ENCODE data around the gene NFIX. TPM values are rescaled to one million over a fixed set of nuclear protein-coding genes. Genes with fewer than 3 reads are reported as not detected.

Gene NFIX
- total and polyA plus RNA-seq, 2 of the 13 experiments (the other 11 are each of a cell fraction or from before 2014, with no cell fraction given) = 3.4 to 5.4 TPM

DNA sequence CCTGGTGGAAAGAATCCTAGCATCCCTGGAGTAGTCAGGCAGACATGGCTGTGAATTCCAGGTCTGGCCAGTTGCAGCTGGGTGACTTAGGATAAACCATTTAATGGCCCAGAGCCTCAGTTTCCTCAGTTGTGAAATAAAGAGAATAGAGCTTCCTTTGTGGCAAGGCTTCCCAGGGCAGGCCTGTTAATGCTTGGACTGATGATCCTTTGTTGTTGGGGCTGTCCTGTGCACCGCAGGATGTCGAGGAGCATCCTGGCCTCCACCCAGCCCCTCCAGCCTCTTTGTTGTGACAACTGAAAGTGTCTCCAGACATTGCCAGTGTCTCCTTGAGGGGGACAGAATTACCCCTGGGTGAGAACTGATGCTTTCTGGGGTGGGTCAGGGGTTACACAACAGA lies 91.1 kb downstream of the NFIX start:
- Histone ChIP-seq H3K4me1 (ENCODE audit: insufficient read depth, low read length) (peaks cover 19% of the 10 kb centered on the region), H3K9me3 (ENCODE audit: low read length) (no peaks in the 10 kb centered on the region), H3K4me3 (replicated peaks in 1 of 3; ENCODE audit: insufficient read depth in 1 of 3, low read depth in 2 of 3, low read length in 3 of 3) (no peak overlapping the region), H3K27ac (ENCODE audit: extremely low read length, insufficient read depth, low read length) (no peak overlapping the region), H3K4me2 (ENCODE audit: low read depth, low read length) (no peak overlapping the region), H3K27me3 (ENCODE audit: control insufficient read depth in 1 of 2, insufficient read depth in 2 of 2, low read length in 2 of 2) (no peaks in the 10 kb centered on the region), H3K9ac (ENCODE audit: insufficient read depth, low read depth, low read length) (no peak overlapping the region), H3K79me2 (ENCODE audit: insufficient read depth, low read length) (no peaks in the 10 kb centered on the region), H3K36me3 (replicated peaks in 1 of 2; ENCODE audit: control insufficient read depth in 1 of 2, insufficient read depth in 2 of 2, low read length in 2 of 2) (peaks cover 5 to 28% of the 10 kb centered on the region in 2 experiments; a peak in 4 of 5 replicates), H2AFZ (ENCODE audit: low read length) (no peak overlapping the region), H4K20me1 (ENCODE audit: insufficient read depth, low read length) (no peaks in the 10 kb centered on the region)
- FAIRE-seq (no peak), DNase-seq (ENCODE audit: low spot score) (no peak), ATAC-seq (no peak)
- TF ChIP-seq RBM22 (optimal IDR thresholded peaks at IDR 0.05; ENCODE audit: low read length) (no peak), PHF21A (CRISPR knock-in tag; IDR thresholded peaks at IDR 0.05) (no peak), ZNF235 (CRISPR knock-in tag; IDR thresholded peaks at IDR 0.05; ENCODE audit: borderline replicate concordance) (no peak), ZNF839 (CRISPR knock-in tag; IDR thresholded peaks at IDR 0.05; ENCODE audit: borderline replicate concordance) (no peak), THAP11 (CRISPR knock-in tag; IDR thresholded peaks at IDR 0.05) (no peak), ETV6 (CRISPR knock-in tag; conservative IDR thresholded peaks at IDR 0.05) (no peak), ZNF337 (CRISPR knock-in tag; IDR thresholded peaks at IDR 0.05; ENCODE audit: borderline replicate concordance, low read depth) (no peak), RARA (CRISPR knock-in tag; IDR thresholded peaks at IDR 0.05) (no peak), SP4 (CRISPR knock-in tag; IDR thresholded peaks at IDR 0.05) (no peak), HNRNPH1 (optimal IDR thresholded peaks at IDR 0.05; ENCODE audit: low read depth, low read length) (no peak), HOXA5 (CRISPR knock-in tag; IDR thresholded peaks at IDR 0.05) (no peak)
- TF ChIP-seq, protein P1, sequence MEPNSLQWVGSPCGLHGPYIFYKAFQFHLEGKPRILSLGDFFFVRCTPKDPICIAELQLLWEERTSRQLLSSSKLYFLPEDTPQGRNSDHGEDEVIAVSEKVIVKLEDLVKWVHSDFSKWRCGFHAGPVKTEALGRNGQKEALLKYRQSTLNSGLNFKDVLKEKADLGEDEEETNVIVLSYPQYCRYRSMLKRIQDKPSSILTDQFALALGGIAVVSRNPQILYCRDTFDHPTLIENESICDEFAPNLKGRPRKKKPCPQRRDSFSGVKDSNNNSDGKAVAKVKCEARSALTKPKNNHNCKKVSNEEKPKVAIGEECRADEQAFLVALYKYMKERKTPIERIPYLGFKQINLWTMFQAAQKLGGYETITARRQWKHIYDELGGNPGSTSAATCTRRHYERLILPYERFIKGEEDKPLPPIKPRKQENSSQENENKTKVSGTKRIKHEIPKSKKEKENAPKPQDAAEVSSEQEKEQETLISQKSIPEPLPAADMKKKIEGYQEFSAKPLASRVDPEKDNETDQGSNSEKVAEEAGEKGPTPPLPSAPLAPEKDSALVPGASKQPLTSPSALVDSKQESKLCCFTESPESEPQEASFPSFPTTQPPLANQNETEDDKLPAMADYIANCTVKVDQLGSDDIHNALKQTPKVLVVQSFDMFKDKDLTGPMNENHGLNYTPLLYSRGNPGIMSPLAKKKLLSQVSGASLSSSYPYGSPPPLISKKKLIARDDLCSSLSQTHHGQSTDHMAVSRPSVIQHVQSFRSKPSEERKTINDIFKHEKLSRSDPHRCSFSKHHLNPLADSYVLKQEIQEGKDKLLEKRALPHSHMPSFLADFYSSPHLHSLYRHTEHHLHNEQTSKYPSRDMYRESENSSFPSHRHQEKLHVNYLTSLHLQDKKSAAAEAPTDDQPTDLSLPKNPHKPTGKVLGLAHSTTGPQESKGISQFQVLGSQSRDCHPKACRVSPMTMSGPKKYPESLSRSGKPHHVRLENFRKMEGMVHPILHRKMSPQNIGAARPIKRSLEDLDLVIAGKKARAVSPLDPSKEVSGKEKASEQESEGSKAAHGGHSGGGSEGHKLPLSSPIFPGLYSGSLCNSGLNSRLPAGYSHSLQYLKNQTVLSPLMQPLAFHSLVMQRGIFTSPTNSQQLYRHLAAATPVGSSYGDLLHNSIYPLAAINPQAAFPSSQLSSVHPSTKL (CRISPR knock-in tag; IDR thresholded peaks at IDR 0.05) = no peak
- TF ChIP-seq, protein P2, sequence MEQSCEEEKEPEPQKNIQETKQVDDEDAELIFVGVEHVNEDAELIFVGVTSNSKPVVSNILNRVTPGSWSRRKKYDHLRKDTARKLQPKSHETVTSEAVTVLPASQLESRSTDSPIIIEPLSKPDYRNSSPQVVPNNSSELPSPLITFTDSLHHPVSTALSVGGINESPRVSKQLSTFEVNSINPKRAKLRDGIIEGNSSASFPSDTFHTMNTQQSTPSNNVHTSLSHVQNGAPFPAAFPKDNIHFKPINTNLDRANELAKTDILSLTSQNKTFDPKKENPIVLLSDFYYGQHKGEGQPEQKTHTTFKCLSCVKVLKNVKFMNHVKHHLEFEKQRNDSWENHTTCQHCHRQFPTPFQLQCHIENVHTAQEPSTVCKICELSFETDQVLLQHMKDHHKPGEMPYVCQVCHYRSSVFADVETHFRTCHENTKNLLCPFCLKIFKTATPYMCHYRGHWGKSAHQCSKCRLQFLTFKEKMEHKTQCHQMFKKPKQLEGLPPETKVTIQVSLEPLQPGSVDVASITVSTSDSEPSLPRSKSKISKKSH (CRISPR knock-in tag; IDR thresholded peaks at IDR 0.05; ENCODE audit: borderline replicate concordance) = no peak
- TF ChIP-seq, protein P3, sequence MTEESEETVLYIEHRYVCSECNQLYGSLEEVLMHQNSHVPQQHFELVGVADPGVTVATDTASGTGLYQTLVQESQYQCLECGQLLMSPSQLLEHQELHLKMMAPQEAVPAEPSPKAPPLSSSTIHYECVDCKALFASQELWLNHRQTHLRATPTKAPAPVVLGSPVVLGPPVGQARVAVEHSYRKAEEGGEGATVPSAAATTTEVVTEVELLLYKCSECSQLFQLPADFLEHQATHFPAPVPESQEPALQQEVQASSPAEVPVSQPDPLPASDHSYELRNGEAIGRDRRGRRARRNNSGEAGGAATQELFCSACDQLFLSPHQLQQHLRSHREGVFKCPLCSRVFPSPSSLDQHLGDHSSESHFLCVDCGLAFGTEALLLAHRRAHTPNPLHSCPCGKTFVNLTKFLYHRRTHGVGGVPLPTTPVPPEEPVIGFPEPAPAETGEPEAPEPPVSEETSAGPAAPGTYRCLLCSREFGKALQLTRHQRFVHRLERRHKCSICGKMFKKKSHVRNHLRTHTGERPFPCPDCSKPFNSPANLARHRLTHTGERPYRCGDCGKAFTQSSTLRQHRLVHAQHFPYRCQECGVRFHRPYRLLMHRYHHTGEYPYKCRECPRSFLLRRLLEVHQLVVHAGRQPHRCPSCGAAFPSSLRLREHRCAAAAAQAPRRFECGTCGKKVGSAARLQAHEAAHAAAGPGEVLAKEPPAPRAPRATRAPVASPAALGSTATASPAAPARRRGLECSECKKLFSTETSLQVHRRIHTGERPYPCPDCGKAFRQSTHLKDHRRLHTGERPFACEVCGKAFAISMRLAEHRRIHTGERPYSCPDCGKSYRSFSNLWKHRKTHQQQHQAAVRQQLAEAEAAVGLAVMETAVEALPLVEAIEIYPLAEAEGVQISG (CRISPR knock-in tag; IDR thresholded peaks at IDR 0.05) = no peak
- TF ChIP-seq, protein P4, sequence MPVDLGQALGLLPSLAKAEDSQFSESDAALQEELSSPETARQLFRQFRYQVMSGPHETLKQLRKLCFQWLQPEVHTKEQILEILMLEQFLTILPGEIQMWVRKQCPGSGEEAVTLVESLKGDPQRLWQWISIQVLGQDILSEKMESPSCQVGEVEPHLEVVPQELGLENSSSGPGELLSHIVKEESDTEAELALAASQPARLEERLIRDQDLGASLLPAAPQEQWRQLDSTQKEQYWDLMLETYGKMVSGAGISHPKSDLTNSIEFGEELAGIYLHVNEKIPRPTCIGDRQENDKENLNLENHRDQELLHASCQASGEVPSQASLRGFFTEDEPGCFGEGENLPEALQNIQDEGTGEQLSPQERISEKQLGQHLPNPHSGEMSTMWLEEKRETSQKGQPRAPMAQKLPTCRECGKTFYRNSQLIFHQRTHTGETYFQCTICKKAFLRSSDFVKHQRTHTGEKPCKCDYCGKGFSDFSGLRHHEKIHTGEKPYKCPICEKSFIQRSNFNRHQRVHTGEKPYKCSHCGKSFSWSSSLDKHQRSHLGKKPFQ (CRISPR knock-in tag; IDR thresholded peaks at IDR 0.05; ENCODE audit: insufficient replicate concordance) = no peak
- ChIA-PET CTCF (ENCODE audit: low intra/inter-chr PET ratio, low total read pairs) (no interaction called here), POLR2A (no interaction called here)
- in situ Hi-C loops (cut with HindIII; ENCODE audit: extremely low pct_ligation_motif_present, low pct_unique_long_range_greater_than_20kb) (no loop called here), intact Hi-C loops (cut with micrococcal nuclease; ENCODE audit: unreplicated experiment) (no loop called here)
- 100% methylated on average over 2 of the region's 2 CpGs for WGBS (ENCODE audit: low lambda C conversion rate)
- BruUV-seq (replicated peaks) = TSS peak; percentile 11
